ENCODE measurements around the gene FOXJ1.

The FOXJ1 gene

DNA sequence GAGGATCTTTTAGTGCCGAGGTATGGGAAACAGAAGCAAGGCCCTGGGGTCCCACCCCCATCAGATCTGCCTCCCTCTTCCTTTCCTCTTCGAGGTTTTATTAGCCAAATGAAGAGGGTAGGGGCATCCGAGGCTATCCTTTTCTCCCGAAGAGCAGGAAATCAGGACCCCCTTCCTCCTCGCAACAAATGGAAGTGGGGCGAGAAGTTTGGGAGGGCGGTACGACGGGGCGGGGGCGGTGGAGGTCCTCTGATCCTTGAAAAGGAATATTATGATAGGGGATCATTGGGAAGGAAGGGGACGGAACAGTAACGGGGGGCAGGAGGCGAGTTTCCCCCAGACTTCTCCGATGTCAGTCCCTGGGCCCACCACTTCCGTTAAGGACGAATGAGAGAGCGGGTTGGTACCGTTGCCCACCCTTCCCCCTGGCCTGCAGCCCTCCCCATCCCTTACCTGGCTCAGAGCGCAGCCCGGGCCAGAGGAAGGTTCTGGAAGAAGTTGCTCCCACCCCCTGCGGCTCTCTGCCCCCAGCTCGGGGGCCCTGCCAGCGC is 309 bp downstream of the FOXJ1 start:
- DNase-seq = no peak

DNA sequence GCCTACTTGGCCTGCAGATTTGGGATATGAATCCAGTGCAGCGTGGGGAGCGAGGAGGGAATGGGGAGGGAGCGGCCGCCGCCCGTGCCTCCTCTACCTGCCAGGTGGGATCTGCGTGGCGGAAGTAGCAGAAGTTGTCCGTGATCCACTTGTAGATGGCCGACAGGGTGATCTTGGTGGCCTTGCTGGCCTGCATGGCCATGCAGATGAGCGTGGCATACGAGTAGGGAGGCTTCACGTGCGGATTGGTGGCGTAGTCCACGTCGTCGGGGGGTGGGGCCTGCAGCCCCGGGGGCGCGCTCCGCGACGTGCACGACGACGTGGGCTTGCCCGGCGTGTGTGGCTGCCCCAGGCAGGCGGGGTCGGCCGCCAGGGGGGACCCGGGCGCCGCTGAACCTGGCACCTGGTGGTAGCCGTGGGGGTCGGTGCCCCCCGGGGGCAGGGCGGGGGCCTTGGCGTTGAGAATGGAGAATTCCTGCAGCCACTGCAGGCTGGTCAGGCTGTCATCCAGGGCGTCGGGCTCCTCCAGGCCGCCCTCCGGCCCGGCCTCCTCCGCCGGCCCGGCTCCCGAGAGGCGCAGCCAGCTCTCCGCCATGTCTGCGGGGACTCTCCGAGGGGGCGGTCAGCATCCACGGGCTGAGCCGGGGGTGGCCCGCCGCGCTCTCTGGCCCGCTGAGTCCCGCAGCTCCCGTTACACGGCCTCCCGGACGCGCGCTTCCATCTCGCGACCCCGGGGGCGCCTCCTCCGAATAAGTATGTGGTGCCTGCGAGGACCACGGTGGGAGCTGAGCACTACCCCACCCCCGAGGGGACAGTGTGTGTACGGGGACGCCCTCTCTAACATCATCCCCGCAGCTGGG is 1.0 kb downstream of the FOXJ1 start:
- peak in 1 of 4 experiments; percentile 26 for DNase-seq

DNA sequence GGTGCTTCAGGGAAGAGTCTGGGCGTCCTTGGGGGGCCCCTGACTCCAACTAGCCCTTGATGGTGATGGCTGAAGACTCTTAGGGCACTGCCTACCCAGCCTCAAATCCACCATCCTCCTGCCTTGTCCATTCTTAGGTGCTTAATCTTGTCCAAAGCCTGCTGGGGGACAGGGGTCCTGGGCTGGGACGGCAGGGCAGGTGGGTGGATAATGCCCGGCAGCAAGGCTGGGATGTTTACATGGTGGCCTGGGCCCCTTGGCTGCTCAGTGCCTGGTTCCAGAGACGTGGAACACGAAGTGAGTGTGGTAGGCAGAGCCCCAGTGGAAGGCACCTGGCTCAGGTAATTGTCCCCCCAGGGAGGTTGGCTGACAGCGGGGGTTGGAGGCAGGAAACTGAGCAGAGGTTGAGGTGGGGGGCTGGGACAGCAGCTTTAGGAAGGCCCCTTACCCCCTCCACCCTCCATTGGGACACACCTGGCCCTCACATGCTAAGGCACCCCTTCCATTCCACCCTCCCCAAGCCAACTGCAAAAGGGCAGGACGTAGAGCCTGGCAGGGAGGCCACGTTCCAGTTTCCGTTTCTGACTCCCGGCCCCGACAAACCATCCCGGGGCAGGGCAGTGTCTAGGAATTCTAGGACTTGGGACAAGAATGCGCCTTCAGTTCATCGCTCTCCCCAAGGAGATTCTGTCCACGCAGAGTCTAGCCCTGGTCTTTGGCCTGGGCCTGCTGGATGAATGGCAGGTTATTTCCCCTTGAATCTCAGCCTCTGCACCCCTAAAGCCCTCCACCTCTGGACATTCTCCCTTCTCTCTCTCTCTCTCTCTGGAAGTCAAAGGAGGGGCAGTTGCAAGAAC is 1.9 kb downstream of the FOXJ1 start:
- DNase-seq = no peak

DNA sequence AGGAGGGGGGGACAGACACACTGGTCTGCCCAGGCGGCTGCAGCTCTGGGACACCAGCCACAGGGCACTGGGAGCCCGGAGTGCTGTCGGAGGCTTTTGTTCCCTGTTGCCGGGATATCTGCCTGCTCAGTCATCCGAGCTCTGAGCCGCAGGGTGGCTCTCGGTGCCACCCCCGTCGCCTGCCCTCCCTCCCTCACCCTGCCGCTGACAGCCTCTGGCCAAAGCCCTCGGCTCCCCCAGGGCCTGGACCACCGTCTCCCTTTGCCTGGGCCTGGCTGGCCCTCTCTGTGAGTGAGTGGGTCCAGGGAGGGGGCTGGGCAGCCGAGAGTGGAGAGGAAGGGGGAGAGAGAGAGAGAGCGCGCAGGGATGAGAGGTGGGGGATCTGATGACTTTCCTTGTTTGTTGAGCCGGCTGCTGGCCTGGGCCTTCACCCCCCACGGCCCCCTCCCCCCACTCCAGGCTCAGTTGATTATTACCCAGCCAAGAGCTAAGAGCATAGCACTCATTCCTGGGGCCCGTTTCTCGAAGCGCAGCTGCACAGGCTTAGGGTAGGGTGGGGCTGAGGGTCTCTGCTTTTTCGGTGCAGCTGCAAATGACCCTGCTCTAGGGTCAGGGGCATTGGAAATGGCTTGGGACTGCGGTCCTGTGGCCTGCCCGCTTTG is 2.7 kb downstream of the FOXJ1 start:
- DNase-seq = no peak

GRCh38 chr17:76137351-76138233 is 3.5 kb downstream of the FOXJ1 start:
- no peak for DNase-seq

DNA sequence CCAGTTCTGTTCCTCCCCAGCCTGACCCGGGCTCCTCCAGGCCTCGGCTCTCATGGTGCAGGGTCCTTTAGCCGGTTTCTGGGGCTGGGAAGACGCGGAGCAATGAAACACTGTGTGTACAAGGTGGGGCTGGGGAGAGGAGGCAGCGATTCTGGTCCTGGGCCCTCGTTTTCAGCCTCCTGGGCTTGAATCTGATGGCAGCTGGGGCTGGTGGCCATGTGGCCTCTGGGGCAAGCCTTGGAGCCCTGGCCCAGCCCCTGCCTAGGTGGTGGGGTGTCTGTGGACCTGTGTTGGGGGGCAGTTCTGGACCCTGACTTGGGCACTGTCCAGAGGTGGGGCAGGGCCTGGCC is 4.1 kb downstream of the FOXJ1 start:
- no peak for DNase-seq

DNA sequence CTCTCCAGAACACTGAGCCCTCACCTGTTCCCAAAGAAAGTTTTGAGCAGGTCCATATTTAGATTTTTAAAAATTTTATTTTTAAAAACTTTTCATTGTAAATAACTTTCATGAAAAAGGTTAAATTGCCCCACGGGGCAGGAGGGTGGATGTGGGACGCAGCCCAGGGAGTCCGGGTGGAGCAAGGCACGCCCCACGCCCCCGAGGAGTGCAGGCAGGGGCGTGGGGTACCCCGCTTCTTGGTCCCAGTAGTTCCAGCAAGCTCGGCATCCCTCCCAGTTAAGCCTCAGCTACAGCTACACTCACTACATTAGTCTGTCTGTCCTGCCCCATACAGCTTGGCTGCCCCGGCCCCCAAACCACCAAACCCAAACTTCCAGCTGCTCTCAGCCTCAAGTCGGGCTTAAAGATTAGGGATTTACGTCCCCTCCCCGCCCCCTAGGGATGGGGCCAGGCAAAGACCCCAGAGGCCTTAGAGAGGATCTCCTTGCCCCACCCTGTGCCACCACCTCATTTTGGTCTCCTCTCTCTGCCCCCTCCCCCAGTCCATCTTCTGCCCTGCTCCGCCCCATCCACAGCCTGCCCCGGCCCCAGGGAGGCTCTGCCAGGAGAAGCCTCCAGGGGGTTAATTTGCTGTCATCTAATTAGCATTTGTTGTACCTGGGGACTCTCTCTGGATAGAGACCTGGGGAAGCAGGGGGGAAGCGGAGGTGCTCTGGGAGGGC is 4.6 kb downstream of the FOXJ1 start:
- DNase-seq = no peak

DNA sequence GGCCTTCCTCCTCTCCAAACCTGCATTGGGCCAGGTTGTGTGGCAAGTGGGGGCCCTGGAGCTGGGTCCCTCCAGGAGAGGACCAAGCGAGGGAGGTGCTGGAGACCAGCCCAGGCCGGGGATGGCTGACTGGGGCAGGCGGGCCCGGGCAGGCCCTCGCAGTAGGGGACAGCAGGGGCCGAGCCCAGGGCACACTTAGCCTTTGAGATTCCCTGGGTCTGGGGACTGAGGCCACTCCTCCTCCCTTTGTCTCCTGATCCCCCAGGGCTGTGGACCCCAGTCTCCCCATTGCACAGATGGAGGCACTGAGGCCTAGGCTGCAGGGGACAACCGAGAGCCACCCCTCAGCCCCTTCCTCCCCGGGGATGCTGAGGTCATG is 5.2 kb downstream of the FOXJ1 start:
- DNase-seq = no peak

- DNase-seq = no peak
These were observed 5.9 kb downstream of the FOXJ1 start for GRCh38 chr17:76134911-76135809.

GRCh38 chr17:76132574-76133338 is 8.3 kb downstream of the FOXJ1 start:
- no peak for DNase-seq

DNA sequence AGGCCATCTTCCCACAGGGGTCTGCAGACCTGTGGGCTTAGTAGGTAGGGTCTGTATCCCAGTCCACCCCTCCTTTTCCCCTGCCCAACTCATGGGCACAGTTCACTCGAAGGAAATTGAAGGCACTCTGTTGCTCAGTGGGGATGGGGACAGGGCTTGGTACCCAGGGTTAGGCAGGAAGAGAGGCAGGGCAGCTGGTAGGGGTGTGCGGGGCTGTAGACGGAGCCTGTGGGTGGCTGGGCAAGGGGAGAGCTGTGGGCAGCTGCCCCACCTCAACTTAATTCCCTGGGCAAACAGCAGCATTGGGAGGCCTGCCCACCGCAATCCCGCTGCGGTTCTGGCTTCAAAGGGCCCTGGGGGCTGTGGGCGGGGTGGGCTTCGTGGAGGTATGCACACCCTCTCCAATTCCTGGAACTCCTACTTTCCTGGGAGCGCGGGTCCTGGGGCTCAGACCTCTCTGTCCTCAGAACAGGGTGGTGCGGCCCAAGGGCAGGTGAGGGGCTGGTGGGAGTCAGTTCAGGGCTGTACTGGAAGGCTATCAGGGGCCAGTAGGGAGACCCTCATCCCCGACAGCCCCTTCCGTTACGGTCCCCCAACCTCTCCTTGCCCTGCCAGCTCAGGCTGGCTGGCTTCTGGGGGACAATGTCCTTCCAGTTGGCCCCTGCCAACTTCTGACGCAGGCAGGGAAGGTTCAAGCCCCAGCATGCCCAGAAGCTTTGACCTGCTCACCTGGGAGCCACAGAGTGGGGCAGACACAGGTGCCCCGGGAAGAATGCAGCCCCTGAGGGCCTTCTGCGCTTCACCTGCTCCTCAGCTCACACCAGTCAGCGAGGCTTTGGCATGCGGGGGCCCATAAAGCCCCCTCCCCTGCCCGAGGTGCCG is 9.1 kb downstream of the FOXJ1 start:
- no peak for DNase-seq

GRCh38 chr17:76131051-76131691 is 9.9 kb downstream of the FOXJ1 start:
- no peak for DNase-seq

- DNase-seq = no peak
These were observed 10.6 kb downstream of the FOXJ1 start for GRCh38 chr17:76130473-76130872.

GRCh38 chr17:76125922-76126321 is 15.1 kb downstream of the FOXJ1 start:
- no peak for DNase-seq

DNA sequence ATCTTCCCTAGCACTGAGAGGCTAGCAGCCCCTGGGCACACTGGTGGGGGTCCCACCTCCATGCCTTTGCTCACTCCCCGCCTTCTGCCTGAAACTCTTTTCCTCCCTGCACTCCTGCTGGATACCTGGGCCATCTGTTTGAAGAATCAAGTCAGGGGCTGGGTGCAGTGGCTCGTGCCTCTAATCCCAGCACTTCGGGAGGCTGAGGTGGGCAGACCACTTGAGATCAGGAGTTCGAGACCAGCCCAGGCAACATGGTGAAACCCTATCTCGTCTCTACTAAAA is 15.7 kb downstream of the FOXJ1 start:
- DNase-seq = no peak

DNA sequence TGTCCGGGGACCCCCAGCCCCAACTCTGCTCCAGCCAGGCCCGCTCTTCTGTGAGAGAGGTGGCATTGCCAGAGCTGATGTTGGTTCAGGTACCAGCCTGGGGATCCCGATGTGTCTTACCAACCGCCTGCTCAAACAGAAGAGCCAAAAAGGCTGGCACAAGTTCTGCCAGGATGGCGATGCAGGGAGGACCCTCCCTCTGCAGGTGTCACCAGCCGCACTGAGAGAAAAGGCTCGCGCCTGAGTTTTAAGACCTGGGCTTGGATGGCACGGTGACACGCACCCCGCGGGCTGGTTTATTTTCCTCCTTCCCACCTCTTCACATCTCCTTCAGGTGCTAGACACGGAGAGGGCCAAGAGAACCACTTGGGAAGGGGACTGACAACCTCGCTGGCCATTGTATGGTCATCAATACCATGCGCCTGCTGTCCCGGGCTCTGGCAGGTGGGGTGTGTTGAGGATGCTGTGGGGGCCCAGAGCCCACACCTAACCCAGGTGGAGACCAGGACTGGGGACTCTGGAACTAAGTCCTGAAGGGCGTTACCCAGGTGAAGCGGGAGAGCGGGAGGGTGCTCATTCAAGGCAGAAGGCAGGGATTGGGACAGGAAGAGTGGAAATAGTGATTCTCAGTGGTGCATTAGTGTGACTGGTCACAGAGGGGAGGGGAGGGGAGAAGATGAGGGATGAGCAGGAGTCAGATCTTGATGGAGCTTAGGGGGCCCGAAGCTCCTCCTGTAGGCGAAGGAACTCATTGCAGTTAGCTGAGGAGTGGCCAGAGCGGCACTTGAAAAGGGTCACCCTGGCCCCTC is 16.3 kb downstream of the FOXJ1 start:
- DNase-seq = peak in 1 of 4 experiments; percentile 18
